Spleen (tissue), 7 donors: ENCODE measurements around the gene FAHD1.

Experiments used
- POLR2A ChIP-seq, 3 donors: fragments of 450-650 bp; IDR thresholded peaks; one replicate each; pipeline ENCODE4 v1.5.1; 2017; ENCODE audit warnings: antibody characterized with exemption in 3 of 3, mild to moderate bottlenecking in 1 of 3
- TF ChIP-seq, protein P1 (sequence below), 11 experiments: fragments of 200-600 bp in 7 of 11; fragments of 450-650 bp in 4 of 11; sonication (generic) in 4 of 11; IDR thresholded peaks in 8 of 11; conservative IDR thresholded peaks in 3 of 11; 1 replicate in 7 of 11; 2 replicates in 4 of 11; pipeline versions ENCODE4 v1.4.0 to v1.8.0; 2016 to 2021; ENCODE audit warnings: antibody characterized with exemption in 11 of 11, inconsistent platforms in 4 of 11, mild to moderate bottlenecking in 1 of 11
- donor health status: DM: no; HTN: no; CAD: no; lungs with moderate emphysema.
- donor health status: DM: no; HTN: no; CAD: no.
- donor health status: DM: no; HTN: no; CAD: no.

- TF ChIP-seq, protein P1, sequence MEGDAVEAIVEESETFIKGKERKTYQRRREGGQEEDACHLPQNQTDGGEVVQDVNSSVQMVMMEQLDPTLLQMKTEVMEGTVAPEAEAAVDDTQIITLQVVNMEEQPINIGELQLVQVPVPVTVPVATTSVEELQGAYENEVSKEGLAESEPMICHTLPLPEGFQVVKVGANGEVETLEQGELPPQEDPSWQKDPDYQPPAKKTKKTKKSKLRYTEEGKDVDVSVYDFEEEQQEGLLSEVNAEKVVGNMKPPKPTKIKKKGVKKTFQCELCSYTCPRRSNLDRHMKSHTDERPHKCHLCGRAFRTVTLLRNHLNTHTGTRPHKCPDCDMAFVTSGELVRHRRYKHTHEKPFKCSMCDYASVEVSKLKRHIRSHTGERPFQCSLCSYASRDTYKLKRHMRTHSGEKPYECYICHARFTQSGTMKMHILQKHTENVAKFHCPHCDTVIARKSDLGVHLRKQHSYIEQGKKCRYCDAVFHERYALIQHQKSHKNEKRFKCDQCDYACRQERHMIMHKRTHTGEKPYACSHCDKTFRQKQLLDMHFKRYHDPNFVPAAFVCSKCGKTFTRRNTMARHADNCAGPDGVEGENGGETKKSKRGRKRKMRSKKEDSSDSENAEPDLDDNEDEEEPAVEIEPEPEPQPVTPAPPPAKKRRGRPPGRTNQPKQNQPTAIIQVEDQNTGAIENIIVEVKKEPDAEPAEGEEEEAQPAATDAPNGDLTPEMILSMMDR (IDR thresholded peaks at IDR 0.05 in 8 of 11, conservative IDR thresholded peaks at IDR 0.05 in 3 of 11), result no peak
- TF ChIP-seq POLR2A (IDR thresholded peaks at IDR 0.05), result no peak
Observed at GRCh38 chr16:1818204-1818872, 8.7 kb upstream of the FAHD1 start.
